Measurements from ENCODE around the gene USP32. TPM values are rescaled to one million over a fixed set of nuclear protein-coding genes. Genes with fewer than 3 reads are reported as not detected.

Gene USP32
- total RNA-seq, 1 donor from 2014 or later: 53.6 TPM

DNA sequence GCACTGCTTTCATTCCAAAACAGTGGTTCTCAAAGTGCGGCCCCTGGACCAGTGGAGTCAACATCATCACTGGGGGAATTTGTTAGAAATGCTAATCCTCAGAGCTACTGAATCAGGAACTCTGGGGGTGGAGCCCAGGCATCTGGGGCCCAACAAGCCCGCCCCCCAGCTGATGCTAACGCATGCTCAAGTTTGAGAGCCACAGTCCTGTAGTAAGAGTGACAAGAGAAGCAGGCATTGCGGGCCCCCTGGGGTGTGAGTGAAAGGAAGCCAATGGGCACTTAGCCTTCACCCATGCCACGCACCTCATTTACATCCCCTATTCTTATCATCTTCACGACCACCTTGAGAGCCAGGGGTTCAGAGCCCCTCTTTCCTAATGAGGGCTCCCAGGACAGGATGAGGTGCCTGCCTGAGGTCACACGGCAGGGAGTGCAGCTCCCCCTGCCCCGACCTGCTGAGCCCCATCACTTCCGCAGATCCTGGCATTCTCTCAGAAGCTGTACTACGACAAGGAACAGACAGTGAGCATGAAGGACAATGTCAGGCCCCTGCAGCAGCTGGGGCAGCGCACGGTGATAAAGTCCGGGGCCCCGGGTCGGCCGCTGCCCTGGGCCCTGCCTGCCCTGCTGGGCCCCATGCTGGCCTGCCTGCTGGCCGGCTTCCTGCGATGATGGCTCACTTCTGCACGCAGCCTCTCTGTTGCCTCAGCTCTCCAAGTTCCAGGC, 233.0 kb downstream of the USP32 start:
- Mint-ChIP-seq H3K4me3 (ENCODE audit: unreplicated experiment) (no peak overlapping the region), H3K27me3 (ENCODE audit: unreplicated experiment) (peaks cover 21% of the 10 kb centered on the region), H3K9me3 (ENCODE audit: unreplicated experiment) (no peaks in the 10 kb centered on the region), H3K27ac (ENCODE audit: unreplicated experiment) (no peak overlapping the region), H3K36me3 (ENCODE audit: unreplicated experiment) (no peaks in the 10 kb centered on the region), H3K4me1 (ENCODE audit: unreplicated experiment) (peaks cover 15% of the 10 kb centered on the region)
- TF ChIP-seq, protein P1, sequence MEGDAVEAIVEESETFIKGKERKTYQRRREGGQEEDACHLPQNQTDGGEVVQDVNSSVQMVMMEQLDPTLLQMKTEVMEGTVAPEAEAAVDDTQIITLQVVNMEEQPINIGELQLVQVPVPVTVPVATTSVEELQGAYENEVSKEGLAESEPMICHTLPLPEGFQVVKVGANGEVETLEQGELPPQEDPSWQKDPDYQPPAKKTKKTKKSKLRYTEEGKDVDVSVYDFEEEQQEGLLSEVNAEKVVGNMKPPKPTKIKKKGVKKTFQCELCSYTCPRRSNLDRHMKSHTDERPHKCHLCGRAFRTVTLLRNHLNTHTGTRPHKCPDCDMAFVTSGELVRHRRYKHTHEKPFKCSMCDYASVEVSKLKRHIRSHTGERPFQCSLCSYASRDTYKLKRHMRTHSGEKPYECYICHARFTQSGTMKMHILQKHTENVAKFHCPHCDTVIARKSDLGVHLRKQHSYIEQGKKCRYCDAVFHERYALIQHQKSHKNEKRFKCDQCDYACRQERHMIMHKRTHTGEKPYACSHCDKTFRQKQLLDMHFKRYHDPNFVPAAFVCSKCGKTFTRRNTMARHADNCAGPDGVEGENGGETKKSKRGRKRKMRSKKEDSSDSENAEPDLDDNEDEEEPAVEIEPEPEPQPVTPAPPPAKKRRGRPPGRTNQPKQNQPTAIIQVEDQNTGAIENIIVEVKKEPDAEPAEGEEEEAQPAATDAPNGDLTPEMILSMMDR (IDR thresholded peaks at IDR 0.05): no peak
- DNase-seq (ENCODE audit: extremely low spot score, unreplicated experiment): no peak

DNA sequence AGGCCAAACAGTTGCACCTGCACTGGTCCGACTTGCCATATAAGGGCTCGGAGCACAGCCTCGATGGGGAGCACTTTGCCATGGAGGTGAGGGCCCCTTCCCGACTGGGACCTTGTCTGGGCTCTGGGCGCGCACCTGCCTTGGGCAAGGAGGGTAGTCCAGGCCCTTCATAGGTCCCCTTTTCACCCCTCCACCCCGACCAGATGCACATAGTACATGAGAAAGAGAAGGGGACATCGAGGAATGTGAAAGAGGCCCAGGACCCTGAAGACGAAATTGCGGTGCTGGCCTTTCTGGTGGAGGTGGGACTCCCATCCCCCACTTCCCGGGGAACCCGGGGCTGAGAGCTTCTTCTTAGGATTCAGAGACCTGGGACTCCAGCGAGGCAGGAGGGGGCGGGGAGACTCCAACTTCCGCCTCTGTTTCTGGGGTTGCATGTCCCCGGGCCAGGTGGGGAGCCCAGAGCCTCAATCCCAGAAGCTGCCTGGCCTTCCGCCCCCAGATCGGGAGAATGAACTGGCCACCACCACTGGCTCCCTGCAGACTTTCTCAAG, 234.4 kb downstream of the USP32 start:
- H3K27me3 Mint-ChIP-seq (ENCODE audit: unreplicated experiment): peaks cover 28% of the 10 kb centered on the region
- no peaks in the 10 kb centered on the region for H3K9me3 Mint-ChIP-seq (ENCODE audit: unreplicated experiment)
- H3K27ac Mint-ChIP-seq (ENCODE audit: unreplicated experiment): no peak overlapping the region
- no peak overlapping the region for H3K4me3 Mint-ChIP-seq (ENCODE audit: unreplicated experiment)
- TF ChIP-seq, protein P1 (IDR thresholded peaks at IDR 0.05): no peak
- no peaks in the 10 kb centered on the region for H3K36me3 Mint-ChIP-seq (ENCODE audit: unreplicated experiment)
- no peak for DNase-seq (ENCODE audit: extremely low spot score, unreplicated experiment)
- peaks cover 20% of the 10 kb centered on the region for H3K4me1 Mint-ChIP-seq (ENCODE audit: unreplicated experiment)

DNA sequence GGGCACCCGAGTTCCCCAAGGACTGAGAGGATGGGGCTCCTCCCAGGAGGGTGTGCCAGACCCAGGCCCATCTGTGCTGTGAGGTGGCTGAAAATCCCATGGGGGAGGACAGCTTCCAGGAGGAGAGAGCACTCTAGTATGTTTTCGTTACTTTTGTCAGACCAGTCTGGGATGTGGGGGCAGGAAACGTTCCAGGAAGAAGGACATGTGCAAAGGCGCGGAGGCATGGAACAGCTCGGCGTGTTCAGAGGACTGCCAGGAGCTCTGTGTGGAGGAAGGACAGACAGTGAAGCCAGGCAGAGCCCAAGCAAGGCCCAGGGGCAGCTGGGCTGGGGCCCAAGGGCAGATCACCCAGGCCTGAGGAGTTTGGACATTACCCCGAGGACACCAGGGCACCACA, 235.2 kb downstream of the USP32 start:
- H3K4me1 Mint-ChIP-seq (ENCODE audit: unreplicated experiment): peaks cover 20% of the 10 kb centered on the region
- H3K36me3 Mint-ChIP-seq (ENCODE audit: unreplicated experiment): no peaks in the 10 kb centered on the region
- no peak overlapping the region for H3K27ac Mint-ChIP-seq (ENCODE audit: unreplicated experiment)
- TF ChIP-seq, protein P1 (IDR thresholded peaks at IDR 0.05): no peak
- no peaks in the 10 kb centered on the region for H3K9me3 Mint-ChIP-seq (ENCODE audit: unreplicated experiment)
- H3K27me3 Mint-ChIP-seq (ENCODE audit: unreplicated experiment): peaks cover 35% of the 10 kb centered on the region
- H3K4me3 Mint-ChIP-seq (ENCODE audit: unreplicated experiment): no peak overlapping the region
- no peak for DNase-seq (ENCODE audit: extremely low spot score, unreplicated experiment)

DNA sequence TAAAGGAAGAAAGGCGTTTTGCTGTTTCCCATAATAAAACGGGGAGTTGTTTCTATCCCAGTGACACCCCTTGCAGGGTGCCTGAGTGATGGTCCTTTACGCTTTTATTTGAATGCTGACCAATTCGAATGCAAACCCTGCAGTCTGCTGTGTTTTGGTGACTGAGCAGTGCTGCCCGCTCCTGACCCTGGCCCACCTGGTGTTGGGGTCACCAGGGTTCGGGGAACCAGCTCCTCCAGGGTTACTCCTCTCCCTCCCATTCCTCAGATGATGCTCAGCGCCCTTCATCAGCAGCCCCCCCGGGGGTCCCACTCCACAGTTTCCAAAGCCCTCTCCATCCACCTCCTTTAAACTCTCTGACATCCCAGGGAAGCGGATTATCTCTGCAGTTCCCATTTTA, 236.1 kb downstream of the USP32 start:
- H3K27ac Mint-ChIP-seq (ENCODE audit: unreplicated experiment): no peak overlapping the region
- TF ChIP-seq, protein P1 (IDR thresholded peaks at IDR 0.05): no peak
- H3K27me3 Mint-ChIP-seq (ENCODE audit: unreplicated experiment): peaks cover 44% of the 10 kb centered on the region

DNA sequence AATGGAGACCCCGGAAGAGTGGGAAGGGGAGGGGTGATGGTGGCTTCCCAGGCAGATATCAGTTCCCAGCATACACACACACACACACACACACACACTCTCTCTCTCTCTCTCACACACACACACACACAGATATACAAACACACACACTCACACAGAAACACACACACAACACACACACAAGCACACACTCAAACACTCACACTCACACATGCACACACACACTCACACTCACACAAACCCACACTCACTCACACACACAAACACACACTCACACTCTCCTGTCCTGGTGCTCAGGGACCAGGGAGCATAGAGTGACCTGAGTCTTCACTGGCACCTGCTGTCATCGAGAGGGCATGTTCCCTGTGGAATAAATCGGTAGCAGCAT, 236.5 kb downstream of the USP32 start:
- H3K4me3 Mint-ChIP-seq (ENCODE audit: unreplicated experiment): no peak overlapping the region
- H3K27me3 Mint-ChIP-seq (ENCODE audit: unreplicated experiment): peaks cover 46% of the 10 kb centered on the region
- no peak overlapping the region for H3K27ac Mint-ChIP-seq (ENCODE audit: unreplicated experiment)
- H3K4me1 Mint-ChIP-seq (ENCODE audit: unreplicated experiment): peaks cover 22% of the 10 kb centered on the region
- TF ChIP-seq, protein P1 (IDR thresholded peaks at IDR 0.05): no peak
- H3K9me3 Mint-ChIP-seq (ENCODE audit: unreplicated experiment): no peaks in the 10 kb centered on the region
- H3K36me3 Mint-ChIP-seq (ENCODE audit: unreplicated experiment): no peaks in the 10 kb centered on the region
- no peak for DNase-seq (ENCODE audit: extremely low spot score, unreplicated experiment)

More for the DNA sequence above, 236.1 kb downstream of the USP32 start:
- Mint-ChIP-seq H3K4me3 (ENCODE audit: unreplicated experiment) (no peak overlapping the region), H3K36me3 (ENCODE audit: unreplicated experiment) (no peaks in the 10 kb centered on the region), H3K4me1 (ENCODE audit: unreplicated experiment) (peaks cover 19% of the 10 kb centered on the region), H3K9me3 (ENCODE audit: unreplicated experiment) (no peaks in the 10 kb centered on the region)
- DNase-seq (ENCODE audit: extremely low spot score, unreplicated experiment): no peak

Measured in osteocyte (in vitro differentiated cells).